NCI-H2171 (cell line): Measurements from ENCODE around the gene KAT2B.
"Not testable (repeated sequence)": the region's sequence is repeated elsewhere in the genome, so short reads cannot be mapped to it uniquely, and the experiment has no call there.

Source experiments
- DNase-seq: peaks from one replicate; lab custom pipeline; 2025; lab: John Stamatoyannopoulos, UW

The KAT2B gene

GRCh38 chr3:20041197-20041780, 1.0 kb downstream of the KAT2B start:
- DNase-seq: peak; percentile 16

GRCh38 chr3:20042331-20042730, 2.1 kb downstream of the KAT2B start:
- DNase-seq: no peak

GRCh38 chr3:20043396-20043795, 3.1 kb downstream of the KAT2B start:
- DNase-seq: no peak

GRCh38 chr3:20043825-20044224, 3.6 kb downstream of the KAT2B start:
- no peak for DNase-seq

GRCh38 chr3:20045141-20045540, 4.9 kb downstream of the KAT2B start:
- not testable (repeated sequence) for DNase-seq

- DNase-seq: no peak
These were observed 6.3 kb downstream of the KAT2B start for GRCh38 chr3:20046556-20046955.

- DNase-seq: no peak
These were observed 7.1 kb downstream of the KAT2B start for GRCh38 chr3:20047341-20047779.

GRCh38 chr3:20047976-20048883, 8.0 kb downstream of the KAT2B start:
- DNase-seq: no peak

- no peak for DNase-seq
These were observed 11.0 kb downstream of the KAT2B start for GRCh38 chr3:20051123-20051806.

- DNase-seq: no peak
These were observed 12.6 kb downstream of the KAT2B start for GRCh38 chr3:20052851-20053250.

- peak; percentile 32 for DNase-seq
These were observed 14.3 kb downstream of the KAT2B start for GRCh38 chr3:20054549-20054987.

GRCh38 chr3:20055020-20055775, 15.0 kb downstream of the KAT2B start:
- peak; percentile 50 for DNase-seq

GRCh38 chr3:20055842-20056241, 15.6 kb downstream of the KAT2B start:
- DNase-seq: no peak

- DNase-seq: no peak
These were observed 16.7 kb downstream of the KAT2B start for GRCh38 chr3:20056725-20057611.

GRCh38 chr3:20057612-20058180, 17.4 kb downstream of the KAT2B start:
- DNase-seq: no peak

- no peak for DNase-seq
These were observed 19.7 kb downstream of the KAT2B start for GRCh38 chr3:20059929-20060328.

- no peak for DNase-seq
These were observed 20.9 kb downstream of the KAT2B start for GRCh38 chr3:20060974-20061685.

GRCh38 chr3:20062996-20063395, 22.8 kb downstream of the KAT2B start:
- no peak for DNase-seq

- DNase-seq: no peak
These were observed 24.1 kb downstream of the KAT2B start for GRCh38 chr3:20064387-20064786.
